OCI-LY7 (cell line): ENCODE measurements around the gene EPHA6. TPM values are rescaled to one million over a fixed set of nuclear protein-coding genes. Genes with fewer than 3 reads are reported as not detected.

Experiments used
- BruUV-seq: library from RNA; stranded (reverse); fragments of 400-500 nt; replicated peaks from 2 replicates; lab custom pipeline; 2021; lab: Mats Ljungman, UMichigan
- CTCF ChIA-PET: fragments of 300-600 bp; sonication (Branson Sonifier 250); formaldehyde crosslinking; loops from one replicate; lab custom pipeline; 2022; ENCODE audit warnings: antibody characterized with exemption; ENCODE audit not compliant: unreplicated experiment; lab: Charles Lee
- POLR2A ChIA-PET: fragments of 300-600 bp; sonication (Branson Sonifier 250); formaldehyde crosslinking; loops from one replicate; lab custom pipeline; 2022; ENCODE audit warnings: antibody characterized with exemption; lab: Charles Lee
- DNase-seq: peaks from one replicate; pipeline ENCODE4 v3.0.0-alpha.2; 2015; ENCODE audit warnings: low spot score
- H2AFZ ChIP-seq: fragments of 200-600 bp; sonication (generic), shearing (Covaris generic); 2 replicates; pipeline ENCODE4 v1.6.1; 2014; ENCODE audit warnings: mild to moderate bottlenecking, antibody characterized with exemption, low read length, moderate library complexity
- H3K27ac ChIP-seq: fragments of 200-600 bp; sonication (generic); 2 replicates; pipeline ENCODE4 v1.5.1; 2014; ENCODE audit warnings: mixed run types, low read depth, mild to moderate bottlenecking, moderate library complexity, low read length, inconsistent platforms; ENCODE audit not compliant: poor library complexity, severe bottlenecking
- H3K36me3 ChIP-seq: fragments of 200-600 bp; sonication (generic); 2 replicates; pipeline ENCODE4 v1.6.1; 2014; ENCODE audit warnings: mild to moderate bottlenecking, antibody characterized with exemption, low read length, moderate library complexity, mixed read lengths; ENCODE audit not compliant: insufficient read depth
- H3K4me1 ChIP-seq: fragments of 200-600 bp; sonication (generic); 2 replicates; pipeline ENCODE4 v1.5.1; 2014; ENCODE audit warnings: mild to moderate bottlenecking, low read length; ENCODE audit not compliant: insufficient read depth, poor library complexity, severe bottlenecking
- H3K4me2 ChIP-seq: fragments of 200-600 bp; sonication (generic); 2 replicates; pipeline ENCODE4 v1.6.1; 2014; ENCODE audit warnings: mild to moderate bottlenecking, low read length
- H3K4me3 ChIP-seq: fragments of 200-600 bp; sonication (generic); 2 replicates; pipeline ENCODE4 v1.5.1; 2014; ENCODE audit warnings: mild to moderate bottlenecking, low read depth, low read length; ENCODE audit not compliant: poor library complexity, severe bottlenecking
- H3K79me2 ChIP-seq: fragments of 200-600 bp; sonication (generic); 2 replicates; pipeline ENCODE4 v1.6.1; 2016; ENCODE audit warnings: low read depth, mild to moderate bottlenecking, low read length, moderate library complexity, mixed read lengths; ENCODE audit not compliant: insufficient read depth
- H3K9me2 ChIP-seq: fragments of 200-600 bp; sonication (generic); 2 replicates; pipeline ENCODE4 v1.6.1; 2016; ENCODE audit warnings: mild to moderate bottlenecking, low read length, mixed read lengths; ENCODE audit not compliant: insufficient read depth
- H3K9me3 ChIP-seq: fragments of 200-600 bp; sonication (generic); 2 replicates; pipeline ENCODE4 v1.6.1; 2014; ENCODE audit warnings: mild to moderate bottlenecking, mixed run types, low read length, mixed read lengths
- H4K20me1 ChIP-seq: fragments of 200-600 bp; sonication (generic); 2 replicates; pipeline ENCODE4 v1.6.1; 2014; ENCODE audit warnings: mild to moderate bottlenecking, antibody characterized with exemption, low read length, moderate library complexity, mixed read lengths; ENCODE audit not compliant: insufficient read depth
- EZH2phosphoT487 ChIP-seq: fragments of 200-600 bp; sonication (generic); IDR thresholded peaks from 2 replicates; pipeline ENCODE4 v1.6.1; 2018; ENCODE audit warnings: low read depth, borderline replicate concordance, mild to moderate bottlenecking, mixed run types, antibody characterized with exemption, low read length, moderate library complexity, mixed read lengths
- intact Hi-C: fragments of 100-400 bp; cut with micrococcal nuclease; formaldehyde crosslinking; loops from one replicate; pipeline ENCODE4 v1.10.0; 2022; ENCODE audit not compliant: unreplicated experiment
- total RNA-seq, 2 experiments: library from RNA; depleted of rRNA in 1 of 2; stranded (reverse); fragments of >200 nt in 1 of 2; shearing (Covaris generic) in 1 of 2; gene quantifications; 2 replicates each; pipeline ENCODE4 v1.2.3, GENCODE V29; 2014 to 2022
- TF ChIP-seq, protein P1 (sequence below): fragments of 200-600 bp; sonication (generic); conservative IDR thresholded peaks from 2 replicates; pipeline ENCODE4 v1.5.1; 2014; ENCODE audit warnings: mild to moderate bottlenecking, antibody characterized with exemption, low read length, moderate library complexity, mixed read lengths

EPHA6 gene
- total RNA-seq, 2 experiments from 2014 or later, result not detected

- H4K20me1 ChIP-seq, result no peaks in the 10 kb centered on the region
Observed at GRCh38 chr3:97306226-97306625, 491.8 kb downstream of the EPHA6 start.

DNA sequence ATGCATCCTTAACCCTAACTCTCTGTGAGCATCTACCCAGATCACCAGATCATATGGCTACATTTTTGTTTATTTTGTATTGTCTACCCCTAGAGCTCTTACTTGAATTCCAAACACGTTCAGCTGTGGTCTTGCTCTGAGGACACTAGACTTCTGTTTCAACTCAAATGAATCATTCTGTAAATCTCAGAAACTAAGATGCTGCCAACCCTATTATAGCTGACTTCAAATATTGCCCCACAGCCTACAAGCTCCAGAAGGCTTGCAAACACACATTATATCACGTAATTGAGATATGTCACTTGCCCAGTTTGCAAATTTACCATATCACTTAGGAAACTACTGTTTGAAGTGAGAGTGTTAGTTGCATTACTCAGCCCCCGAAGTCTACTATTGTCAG is 524.0 kb downstream of the EPHA6 start:
- Histone ChIP-seq H3K27ac (no peak overlapping the region), H3K4me1 (no peaks in the 10 kb centered on the region), H3K9me3 (no peaks in the 10 kb centered on the region), H3K4me3 (no peak overlapping the region), H3K79me2 (no peaks in the 10 kb centered on the region), H3K36me3 (no peaks in the 10 kb centered on the region), H4K20me1 (no peaks in the 10 kb centered on the region), H3K4me2 (no peak overlapping the region), H2AFZ (no peak overlapping the region), H3K9me2 (no peaks in the 10 kb centered on the region)
- TF ChIP-seq, protein P1, sequence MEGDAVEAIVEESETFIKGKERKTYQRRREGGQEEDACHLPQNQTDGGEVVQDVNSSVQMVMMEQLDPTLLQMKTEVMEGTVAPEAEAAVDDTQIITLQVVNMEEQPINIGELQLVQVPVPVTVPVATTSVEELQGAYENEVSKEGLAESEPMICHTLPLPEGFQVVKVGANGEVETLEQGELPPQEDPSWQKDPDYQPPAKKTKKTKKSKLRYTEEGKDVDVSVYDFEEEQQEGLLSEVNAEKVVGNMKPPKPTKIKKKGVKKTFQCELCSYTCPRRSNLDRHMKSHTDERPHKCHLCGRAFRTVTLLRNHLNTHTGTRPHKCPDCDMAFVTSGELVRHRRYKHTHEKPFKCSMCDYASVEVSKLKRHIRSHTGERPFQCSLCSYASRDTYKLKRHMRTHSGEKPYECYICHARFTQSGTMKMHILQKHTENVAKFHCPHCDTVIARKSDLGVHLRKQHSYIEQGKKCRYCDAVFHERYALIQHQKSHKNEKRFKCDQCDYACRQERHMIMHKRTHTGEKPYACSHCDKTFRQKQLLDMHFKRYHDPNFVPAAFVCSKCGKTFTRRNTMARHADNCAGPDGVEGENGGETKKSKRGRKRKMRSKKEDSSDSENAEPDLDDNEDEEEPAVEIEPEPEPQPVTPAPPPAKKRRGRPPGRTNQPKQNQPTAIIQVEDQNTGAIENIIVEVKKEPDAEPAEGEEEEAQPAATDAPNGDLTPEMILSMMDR, result no peak
- no peak for TF ChIP-seq EZH2phosphoT487
- POLR2A ChIA-PET, result no interaction called here
- intact Hi-C loops, result no loop called here
- CTCF ChIA-PET, result no interaction called here
- DNase-seq, result no peak
- BruUV-seq, result no TSS peak

More at GRCh38 chr3:97306226-97306625, 491.8 kb downstream of the EPHA6 start:
- no peaks in the 10 kb centered on the region for H3K79me2 ChIP-seq
- ChIA-PET POLR2A (no interaction called here), CTCF (no interaction called here)
- intact Hi-C loops, result no loop called here
- no peak for DNase-seq
- no peak overlapping the region for H2AFZ ChIP-seq
- H3K27ac ChIP-seq, result no peak overlapping the region
- no peaks in the 10 kb centered on the region for H3K9me2 ChIP-seq
- H3K4me2 ChIP-seq, result no peak overlapping the region
- H3K9me3 ChIP-seq, result no peaks in the 10 kb centered on the region
- H3K36me3 ChIP-seq, result no peaks in the 10 kb centered on the region
- no TSS peak for BruUV-seq
- no peak overlapping the region for H3K4me3 ChIP-seq
- TF ChIP-seq EZH2phosphoT487, result no peak
- TF ChIP-seq, protein P1, result no peak
- H3K4me1 ChIP-seq, result no peaks in the 10 kb centered on the region

DNA sequence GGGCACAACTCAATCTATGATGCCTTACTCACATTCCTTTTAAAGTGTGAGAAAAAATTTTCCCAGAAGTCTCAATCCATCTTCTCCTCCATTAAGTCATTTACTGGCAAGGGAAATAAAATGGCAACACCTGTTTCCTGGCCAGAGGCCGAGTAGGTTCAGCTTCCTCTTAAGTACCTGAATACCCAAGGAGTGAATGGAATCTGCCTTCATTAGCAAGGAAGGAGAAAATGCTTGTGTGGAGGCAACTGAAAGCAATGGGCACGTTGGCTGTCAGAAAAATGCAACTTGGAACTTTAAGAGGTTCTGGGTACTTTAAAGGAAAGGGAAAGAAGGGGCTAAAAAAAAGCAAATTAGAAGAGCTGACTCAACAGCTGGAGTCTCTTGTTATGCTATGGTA is 526.5 kb downstream of the EPHA6 start:
- Histone ChIP-seq H3K9me2 (no peaks in the 10 kb centered on the region), H3K9me3 (no peaks in the 10 kb centered on the region), H3K79me2 (no peaks in the 10 kb centered on the region), H3K4me1 (no peaks in the 10 kb centered on the region), H3K4me3 (no peak overlapping the region), H3K4me2 (no peak overlapping the region), H3K27ac (no peak overlapping the region), H3K36me3 (no peaks in the 10 kb centered on the region), H2AFZ (no peak overlapping the region), H4K20me1 (no peaks in the 10 kb centered on the region)
- DNase-seq, result no peak
- TF ChIP-seq, protein P1, result no peak
- TF ChIP-seq EZH2phosphoT487, result no peak
- ChIA-PET CTCF (interaction anchor here (0.6 kb wide), 1 partner anchor 1046 kb away, joined by 3 read pairs; no protein-coding TSS in a partner anchor), POLR2A (interaction anchor here (1.3 kb wide), 1 partner anchor 14 kb away, joined by 4 read pairs; no protein-coding TSS in a partner anchor)
- intact Hi-C loops, result no loop called here
- BruUV-seq, result no TSS peak
